HepG2 (cell line): ENCODE data around the gene DST. TPM values are rescaled to one million over a fixed set of nuclear protein-coding genes. Genes with fewer than 3 reads are reported as not detected.
A peak's percentile ranks its signal among the peaks of the same experiment; 100 is the strongest.

Experiments
- ATAC-seq: fragments of 200-7000 bp; cut with Tn5 transposase; 3 replicates; pipeline ENCODE4 v1.9.1; 2020; ENCODE audit warnings: mild to moderate bottlenecking, moderate library complexity
- BruUV-seq: library from RNA; stranded (reverse); fragments of 400-500 nt; replicated peaks from 2 replicates; lab custom pipeline; 2021; lab: Mats Ljungman, UMichigan
- CTCF ChIA-PET: fragments of 300-600 bp; formaldehyde crosslinking; extraction: SDS; loops from one replicate; lab custom pipeline; 2021; ENCODE audit warnings: low total read pairs, inconsistent platforms, low intra/inter-chr PET ratio; lab: Yijun Ruan, JAX
- POLR2A ChIA-PET: fragments of 350-600 bp; sonication (Branson Sonifier 250); formaldehyde crosslinking; loops from one replicate; lab custom pipeline; 2020; ENCODE audit warnings: antibody characterized with exemption, inconsistent platforms; lab: Yijun Ruan, JAX
- DNase-seq: peaks from one replicate; pipeline ENCODE4 v3.0.0-alpha.2; 2015; ENCODE audit warnings: low spot score
- FAIRE-seq: peaks from 3 replicates; lab custom pipeline; 2011; peaks lifted over from hg19 to GRCh38; lab: Jason Lieb, UNC
- H2AFZ ChIP-seq: one replicate; pipeline ENCODE4 v1.6.1; 2011; ENCODE audit warnings: low read length, inconsistent platforms
- H3K27ac ChIP-seq: fragments of 300-600 bp; 3 replicates; pipeline ENCODE4 v1.8.0; 2011; ENCODE audit warnings: mixed run types, mild to moderate bottlenecking, mixed read lengths, low read length, inconsistent platforms; ENCODE audit not compliant: insufficient read depth; ENCODE audit errors: extremely low read length
- H3K27me3 ChIP-seq, 2 experiments: fragments of 200-600 bp in 1 of 2; 2 replicates in 1 of 2; 3 replicates in 1 of 2; pipeline versions ENCODE4 v1.6.0 to v1.8.0; 2011; ENCODE audit warnings: low read length in 2 of 2, mild to moderate bottlenecking in 2 of 2, moderate library complexity in 2 of 2, inconsistent platforms in 1 of 2; ENCODE audit not compliant: insufficient read depth in 2 of 2, control insufficient read depth in 1 of 2
- H3K36me3 ChIP-seq, 2 experiments: fragments of 200-600 bp in 1 of 2; replicated peaks in 1 of 2; 2 replicates in 1 of 2; 3 replicates in 1 of 2; pipeline versions ENCODE4 v1.5.1 to v1.8.0; 2011; ENCODE audit warnings: low read length in 2 of 2, inconsistent platforms in 1 of 2; ENCODE audit not compliant: insufficient read depth in 2 of 2, control insufficient read depth in 1 of 2
- H3K4me1 ChIP-seq: 2 replicates; pipeline ENCODE4 v1.5.1; 2012; ENCODE audit warnings: low read length, inconsistent platforms; ENCODE audit not compliant: insufficient read depth
- H3K4me2 ChIP-seq: 2 replicates; pipeline ENCODE4 v1.6.0; 2011; ENCODE audit warnings: low read depth, low read length, inconsistent platforms
- H3K4me3 ChIP-seq, 3 experiments: fragments of 200-600 bp in 1 of 3; sonication (generic), shearing (Covaris generic) in 1 of 3; replicated peaks in 1 of 3; 2 replicates each; pipeline ENCODE4 v1.5.1; 2011 to 2016; ENCODE audit warnings: low read length in 3 of 3, inconsistent platforms in 2 of 3, low read depth in 2 of 3, mild to moderate bottlenecking in 2 of 3, control low read depth in 1 of 3, mixed read lengths in 1 of 3; ENCODE audit not compliant: insufficient read depth in 1 of 3
- H3K79me2 ChIP-seq: one replicate; pipeline ENCODE4 v1.6.1; 2011; ENCODE audit warnings: low read length, inconsistent platforms; ENCODE audit not compliant: insufficient read depth
- H3K9ac ChIP-seq: 2 replicates; pipeline ENCODE4 v1.6.0; 2011; ENCODE audit warnings: mild to moderate bottlenecking, low read depth, low read length, inconsistent platforms; ENCODE audit not compliant: insufficient read depth
- H3K9me3 ChIP-seq: 2 replicates; pipeline ENCODE4 v1.5.1; 2012; ENCODE audit warnings: mild to moderate bottlenecking, low read length
- H4K20me1 ChIP-seq: 2 replicates; pipeline ENCODE4 v1.6.0; 2011; ENCODE audit warnings: inconsistent platforms, mild to moderate bottlenecking, low read length, moderate library complexity; ENCODE audit not compliant: insufficient read depth
- ARID2 ChIP-seq: sonication (generic); formaldehyde crosslinking; IDR thresholded peaks from 2 replicates; pipeline ENCODE4 v1.8.1; 2022; ENCODE audit warnings: mild to moderate bottlenecking, missing genetic modification reagents, borderline replicate concordance
- ATF7 ChIP-seq, 2 experiments: fragments of 450-650 bp in 1 of 2; sonication (generic) in 1 of 2; formaldehyde crosslinking in 1 of 2; IDR thresholded peaks; 2 replicates each; pipeline versions ENCODE4 v1.4.0 to v1.6.1; 2016 to 2020; ENCODE audit warnings: antibody characterized with exemption in 1 of 2, mild to moderate bottlenecking in 1 of 2, missing genetic modification reagents in 1 of 2
- CREB1 ChIP-seq, 2 experiments: fragments of 450-650 bp in 1 of 2; IDR thresholded peaks; 2 replicates each; pipeline ENCODE4 v1.6.1; 2016 to 2017; ENCODE audit warnings: control low read depth in 1 of 2, mild to moderate bottlenecking in 1 of 2, missing compliant biosample characterization in 1 of 2, missing genetic modification characterization in 1 of 2
- FOXK1 ChIP-seq: sonication (generic); formaldehyde crosslinking; IDR thresholded peaks from 2 replicates; pipeline ENCODE4 v1.4.0; 2020; ENCODE audit warnings: low read depth, missing genetic modification reagents, borderline replicate concordance
- GATAD1 ChIP-seq: IDR thresholded peaks from 2 replicates; pipeline ENCODE4 v1.6.1; 2016; ENCODE audit warnings: missing genetic modification reagents, missing compliant biosample characterization
- HNRNPK ChIP-seq: fragments of 200-400 bp; formaldehyde crosslinking; IDR thresholded peaks from 2 replicates; pipeline ENCODE4 v1.6.1; 2018; ENCODE audit warnings: low read length, low read depth, moderate library complexity, mild to moderate bottlenecking; ENCODE audit not compliant: poor library complexity, severe bottlenecking
- KDM3A ChIP-seq: IDR thresholded peaks from 2 replicates; pipeline ENCODE4 v1.6.1; 2018; ENCODE audit warnings: low read depth, missing compliant biosample characterization
- NAIF1 ChIP-seq: sonication (generic); formaldehyde crosslinking; IDR thresholded peaks from 2 replicates; pipeline ENCODE4 v1.5.0; 2020; ENCODE audit warnings: mild to moderate bottlenecking, missing genetic modification reagents, borderline replicate concordance
- SRY ChIP-seq: sonication (generic); formaldehyde crosslinking; IDR thresholded peaks from 2 replicates; pipeline ENCODE4 v1.8.0; 2022; ENCODE audit warnings: mild to moderate bottlenecking, missing genetic modification reagents
- SSRP1 ChIP-seq: IDR thresholded peaks from 2 replicates; pipeline ENCODE4 v1.6.1; 2016; ENCODE audit warnings: control low read depth
- TSC22D2 ChIP-seq: sonication (generic); formaldehyde crosslinking; IDR thresholded peaks from 2 replicates; pipeline ENCODE4 v1.5.1; 2020; ENCODE audit warnings: missing genetic modification reagents, mild to moderate bottlenecking, borderline replicate concordance
- YY1 ChIP-seq: IDR thresholded peaks from 2 replicates; pipeline ENCODE4 v1.6.1; 2011; ENCODE audit warnings: low read length, low read depth, moderate library complexity, mild to moderate bottlenecking; ENCODE audit not compliant: insufficient read depth, insufficient replicate concordance
- ZNF878 ChIP-seq: sonication (generic); formaldehyde crosslinking; IDR thresholded peaks from 2 replicates; pipeline ENCODE4 v1.8.1; 2023; ENCODE audit warnings: mild to moderate bottlenecking, missing genetic modification reagents, moderate library complexity
- WGBS: methylation state at CpG from one replicate; pipeline ENCODE4 v1.1.6; 2017; ENCODE audit warnings: low lambda C conversion rate; 5-methylcytosine and 5-hydroxymethylcytosine counted together
- in situ Hi-C: cut with HindIII; loops from 2 replicates; pipeline ENCODE4 v1.10.0; 2017; ENCODE audit warnings: low pct_unique_long_range_greater_than_20kb; ENCODE audit not compliant: extremely low pct_ligation_motif_present
- intact Hi-C: fragments of 100-400 bp; cut with micrococcal nuclease; formaldehyde crosslinking; loops from one replicate; pipeline ENCODE4 v1.10.0; 2022; ENCODE audit not compliant: unreplicated experiment
- polyA plus RNA-seq, 8 experiments: library from polyadenylated mRNA; depleted of rRNA in 3 of 8; stranded (reverse) in 7 of 8; unstranded in 1 of 8; fragments of >200 nt; fragmentation: Illumina TruSeq in 4 of 8; extraction: Trizol in 4 of 8; gene quantifications; 2 replicates each; pipeline versions ENCODE4 v1.2.1 to v1.2.3, GENCODE V29; 2011 to 2016; ENCODE audit warnings: low read depth in 4 of 8, missing spikeins in 1 of 8, mixed read lengths in 1 of 8; ENCODE audit not compliant: insufficient read depth in 1 of 8
- total RNA-seq, 5 experiments: library from RNA; depleted of rRNA; stranded (reverse); fragments of >200 nt; fragmentation: Illumina TruSeq; extraction: Trizol; gene quantifications; 2 replicates each; pipeline ENCODE4 v1.2.3, GENCODE V29; 2016; ENCODE audit warnings: low read depth in 1 of 5
- TF ChIP-seq, protein P1 (sequence below): sonication (generic); formaldehyde crosslinking; IDR thresholded peaks from 2 replicates; pipeline ENCODE4 v1.4.0; 2020; ENCODE audit warnings: mild to moderate bottlenecking, missing genetic modification reagents, borderline replicate concordance
- TF ChIP-seq, protein P2 (sequence below): sonication (generic); formaldehyde crosslinking; IDR thresholded peaks from 2 replicates; pipeline ENCODE4 v1.4.0; 2020; ENCODE audit warnings: missing genetic modification reagents
- TF ChIP-seq, protein P3 (sequence below): sonication (generic); formaldehyde crosslinking; IDR thresholded peaks from 2 replicates; pipeline ENCODE4 v1.4.0; 2020; ENCODE audit warnings: missing genetic modification reagents

Gene DST
- total and polyA plus RNA-seq, 2 of the 13 experiments (the other 11 are each of a cell fraction or from before 2014, with no cell fraction given): 64.4 to 89.0 TPM

DNA sequence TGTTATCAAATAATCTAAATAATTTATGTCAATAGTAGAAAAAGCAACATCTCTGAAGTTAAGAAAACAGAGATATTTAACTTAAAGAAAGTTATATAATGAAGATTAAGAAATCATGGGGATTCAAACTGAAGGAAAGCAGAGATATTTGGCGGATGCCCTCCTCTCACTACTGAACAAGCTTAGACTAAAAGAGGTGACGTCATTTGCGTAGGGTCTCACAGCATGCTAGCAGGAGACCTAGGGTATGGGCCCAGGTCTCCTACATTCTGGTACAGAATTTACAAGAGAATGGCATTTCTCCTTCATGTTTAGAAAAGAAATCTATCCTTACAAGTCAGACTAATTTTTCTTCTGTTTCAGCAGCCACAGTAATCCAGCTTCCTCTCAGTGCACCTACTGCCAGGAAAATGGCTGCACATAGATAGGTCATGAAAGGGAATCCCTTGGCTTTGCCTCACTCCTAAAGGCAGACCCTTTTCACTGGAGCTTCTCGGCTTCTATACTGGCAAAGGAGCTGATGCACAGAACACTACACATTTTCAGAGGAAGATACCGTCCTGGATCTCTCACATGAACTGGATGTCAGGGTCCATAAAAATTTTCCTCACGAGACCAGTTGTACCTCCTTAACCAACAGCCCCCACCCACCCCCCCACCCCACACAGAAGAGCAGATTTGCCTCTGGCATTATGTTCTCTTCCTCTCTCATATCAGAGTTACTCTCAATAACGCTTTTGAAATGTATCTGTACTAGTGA lies 41.8 kb upstream of the DST start:
- POLR2A ChIA-PET: interaction anchor here (0.6 to 2.5 kb wide), 11 partner anchors 9 to 285 kb away, joined by 3 to 42 read pairs (median 4); partner anchors contain the start of gene DST
- peak overlapping the region; percentile 66 for H3K4me2 ChIP-seq
- TF ChIP-seq, protein P1, sequence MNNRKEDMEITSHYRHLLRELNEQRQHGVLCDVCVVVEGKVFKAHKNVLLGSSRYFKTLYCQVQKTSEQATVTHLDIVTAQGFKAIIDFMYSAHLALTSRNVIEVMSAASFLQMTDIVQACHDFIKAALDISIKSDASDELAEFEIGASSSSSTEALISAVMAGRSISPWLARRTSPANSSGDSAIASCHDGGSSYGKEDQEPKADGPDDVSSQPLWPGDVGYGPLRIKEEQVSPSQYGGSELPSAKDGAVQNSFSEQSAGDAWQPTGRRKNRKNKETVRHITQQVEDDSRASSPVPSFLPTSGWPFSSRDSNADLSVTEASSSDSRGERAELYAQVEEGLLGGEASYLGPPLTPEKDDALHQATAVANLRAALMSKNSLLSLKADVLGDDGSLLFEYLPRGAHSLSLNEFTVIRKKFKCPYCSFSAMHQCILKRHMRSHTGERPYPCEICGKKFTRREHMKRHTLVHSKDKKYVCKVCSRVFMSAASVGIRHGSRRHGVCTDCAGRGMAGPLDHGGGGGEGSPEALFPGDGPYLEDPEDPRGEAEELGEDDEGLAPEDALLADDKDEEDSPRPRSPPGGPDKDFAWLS (CRISPR knock-in tag): no peak
- TF ChIP-seq, protein P2, sequence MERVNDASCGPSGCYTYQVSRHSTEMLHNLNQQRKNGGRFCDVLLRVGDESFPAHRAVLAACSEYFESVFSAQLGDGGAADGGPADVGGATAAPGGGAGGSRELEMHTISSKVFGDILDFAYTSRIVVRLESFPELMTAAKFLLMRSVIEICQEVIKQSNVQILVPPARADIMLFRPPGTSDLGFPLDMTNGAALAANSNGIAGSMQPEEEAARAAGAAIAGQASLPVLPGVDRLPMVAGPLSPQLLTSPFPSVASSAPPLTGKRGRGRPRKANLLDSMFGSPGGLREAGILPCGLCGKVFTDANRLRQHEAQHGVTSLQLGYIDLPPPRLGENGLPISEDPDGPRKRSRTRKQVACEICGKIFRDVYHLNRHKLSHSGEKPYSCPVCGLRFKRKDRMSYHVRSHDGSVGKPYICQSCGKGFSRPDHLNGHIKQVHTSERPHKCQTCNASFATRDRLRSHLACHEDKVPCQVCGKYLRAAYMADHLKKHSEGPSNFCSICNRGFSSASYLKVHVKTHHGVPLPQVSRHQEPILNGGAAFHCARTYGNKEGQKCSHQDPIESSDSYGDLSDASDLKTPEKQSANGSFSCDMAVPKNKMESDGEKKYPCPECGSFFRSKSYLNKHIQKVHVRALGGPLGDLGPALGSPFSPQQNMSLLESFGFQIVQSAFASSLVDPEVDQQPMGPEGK (CRISPR knock-in tag): peak; percentile 54; the same call in 1 of the 2 replicates
- TF ChIP-seq, protein P3, sequence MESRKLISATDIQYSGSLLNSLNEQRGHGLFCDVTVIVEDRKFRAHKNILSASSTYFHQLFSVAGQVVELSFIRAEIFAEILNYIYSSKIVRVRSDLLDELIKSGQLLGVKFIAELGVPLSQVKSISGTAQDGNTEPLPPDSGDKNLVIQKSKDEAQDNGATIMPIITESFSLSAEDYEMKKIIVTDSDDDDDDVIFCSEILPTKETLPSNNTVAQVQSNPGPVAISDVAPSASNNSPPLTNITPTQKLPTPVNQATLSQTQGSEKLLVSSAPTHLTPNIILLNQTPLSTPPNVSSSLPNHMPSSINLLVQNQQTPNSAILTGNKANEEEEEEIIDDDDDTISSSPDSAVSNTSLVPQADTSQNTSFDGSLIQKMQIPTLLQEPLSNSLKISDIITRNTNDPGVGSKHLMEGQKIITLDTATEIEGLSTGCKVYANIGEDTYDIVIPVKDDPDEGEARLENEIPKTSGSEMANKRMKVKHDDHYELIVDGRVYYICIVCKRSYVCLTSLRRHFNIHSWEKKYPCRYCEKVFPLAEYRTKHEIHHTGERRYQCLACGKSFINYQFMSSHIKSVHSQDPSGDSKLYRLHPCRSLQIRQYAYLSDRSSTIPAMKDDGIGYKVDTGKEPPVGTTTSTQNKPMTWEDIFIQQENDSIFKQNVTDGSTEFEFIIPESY (CRISPR knock-in tag): peak; percentile 44; the same call in 1 of the 2 replicates
- 0 out of 2 replicates have a peak, but pooled peaks have one; percentile 38 for TF ChIP-seq ZNF878 (CRISPR knock-in tag)
- 0 out of 2 replicates have a peak, but pooled peaks have one; percentile 38 for TF ChIP-seq SSRP1
- TF ChIP-seq KDM3A: 0 out of 2 replicates have a peak, but pooled peaks have one; percentile 9
- peak; percentile 78 for TF ChIP-seq CREB1 (IDR thresholded peaks at IDR 0.05)
- 0 out of 2 replicates have a peak, but pooled peaks have one; percentile 47 for TF ChIP-seq CREB1 (CRISPR knock-in tag; IDR thresholded peaks at IDR 0.05)
- no peak; the same call in 1 of the 2 replicates for TF ChIP-seq SRY (CRISPR knock-in tag)
- TF ChIP-seq ARID2: peak; percentile 54; the same call in 1 of the 2 replicates
- 0 out of 2 replicates have a peak, but pooled peaks have one; percentile 1 for TF ChIP-seq NAIF1 (CRISPR knock-in tag)
- peak; percentile 82 for TF ChIP-seq ATF7 (IDR thresholded peaks at IDR 0.05)
- no peak for TF ChIP-seq ATF7 (CRISPR knock-in tag; IDR thresholded peaks at IDR 0.05)
- no peak for TF ChIP-seq FOXK1
- TF ChIP-seq YY1: peak; percentile 22
- no peak for TF ChIP-seq TSC22D2 (CRISPR knock-in tag)
- TF ChIP-seq GATAD1: 0 out of 2 replicates have a peak, but pooled peaks have one; percentile 5
- peak; percentile 62 for TF ChIP-seq HNRNPK

More for the DNA sequence above, 41.8 kb upstream of the DST start:
- Histone ChIP-seq H3K4me1 (peaks cover 76% of the 10 kb centered on the region), H3K9me3 (no peaks in the 10 kb centered on the region), H3K4me3 (peak overlapping the region in 1 of 3 experiments; percentile 13; a peak in 2 of 6 replicates), H2AFZ (no peak overlapping the region), H3K27me3 (no peaks in the 10 kb centered on the region), H3K79me2 (peaks cover 13% of the 10 kb centered on the region), H3K27ac (peak overlapping the region; percentile 75), H4K20me1 (no peaks in the 10 kb centered on the region), H3K36me3 (peaks cover 0 to 2% of the 10 kb centered on the region in 2 experiments; a peak in 1 of 5 replicates), H3K9ac (peak overlapping the region; percentile 53)
- in situ Hi-C loops (no loop called here), intact Hi-C loops (loop anchor here (1.0 kb wide), 1 partner anchor 8 kb away; no protein-coding TSS in a partner anchor)
- no TSS peak for BruUV-seq
- ATAC-seq (peak; percentile 64), DNase-seq (peak; percentile 29), FAIRE-seq (no peak)
- CTCF ChIA-PET: no interaction called here
- WGBS: 42% methylated on average over 7 of the region's 7 CpGs
